AG09309 (cell line): ENCODE measurements around the gene RAVER2.

Experiments
- DNase-seq: peaks from one replicate; pipeline ENCODE4 v3.0.0-alpha.2; 2010; ENCODE audit warnings: low read depth
- H3K4me3 ChIP-seq: 2 replicates; pipeline ENCODE4 v1.5.1; 2011; ENCODE audit warnings: mild to moderate bottlenecking, low read depth, low read length, moderate library complexity; ENCODE audit not compliant: control insufficient read depth
- CTCF ChIP-seq: IDR thresholded peaks from 2 replicates; pipeline ENCODE4 v1.5.1; 2011; ENCODE audit warnings: mild to moderate bottlenecking, low read depth, low read length, inconsistent platforms; ENCODE audit not compliant: insufficient read depth, control insufficient read depth; ENCODE audit errors: missing control alignments

Gene RAVER2

GRCh38 chr1:64826991-64827390 is 82.1 kb downstream of the RAVER2 start:
- no peak for TF ChIP-seq CTCF
- peak; percentile 13 for DNase-seq
- H3K4me3 ChIP-seq: no peak overlapping the region

GRCh38 chr1:64828829-64829228 is 84.0 kb downstream of the RAVER2 start:
- no peak overlapping the region for H3K4me3 ChIP-seq
- no peak for DNase-seq
- TF ChIP-seq CTCF: no peak

- DNase-seq: no peak
- TF ChIP-seq CTCF: no peak
Measured at GRCh38 chr1:64829411-64830029, 84.6 kb downstream of the RAVER2 start.

GRCh38 chr1:64830030-64830651 is 85.3 kb downstream of the RAVER2 start:
- TF ChIP-seq CTCF: no peak
- DNase-seq: no peak
- H3K4me3 ChIP-seq: no peak overlapping the region

More at GRCh38 chr1:64829411-64830029, 84.6 kb downstream of the RAVER2 start:
- no peak overlapping the region for H3K4me3 ChIP-seq

DNA sequence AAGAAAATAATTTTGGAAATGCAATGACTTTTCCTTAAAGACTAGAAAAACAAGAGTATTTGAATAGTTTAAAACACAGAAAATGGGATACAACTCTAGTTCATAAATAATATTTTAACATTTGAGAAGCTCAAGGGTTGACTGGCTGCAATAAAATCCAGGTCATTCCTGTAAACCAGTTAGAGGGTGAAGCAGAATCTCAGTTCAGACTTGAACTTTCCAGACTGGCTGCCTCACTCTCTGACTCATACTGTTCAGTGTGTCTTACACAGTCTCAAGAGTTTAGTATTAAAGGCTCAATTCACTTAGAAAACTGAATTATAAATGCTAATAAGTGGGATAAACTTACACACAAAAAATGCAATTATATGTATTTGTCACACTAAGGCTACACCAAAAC is 89.9 kb downstream of the RAVER2 start:
- DNase-seq: peak; percentile 44
- H3K4me3 ChIP-seq: no peak overlapping the region
- TF ChIP-seq CTCF: no peak

DNA sequence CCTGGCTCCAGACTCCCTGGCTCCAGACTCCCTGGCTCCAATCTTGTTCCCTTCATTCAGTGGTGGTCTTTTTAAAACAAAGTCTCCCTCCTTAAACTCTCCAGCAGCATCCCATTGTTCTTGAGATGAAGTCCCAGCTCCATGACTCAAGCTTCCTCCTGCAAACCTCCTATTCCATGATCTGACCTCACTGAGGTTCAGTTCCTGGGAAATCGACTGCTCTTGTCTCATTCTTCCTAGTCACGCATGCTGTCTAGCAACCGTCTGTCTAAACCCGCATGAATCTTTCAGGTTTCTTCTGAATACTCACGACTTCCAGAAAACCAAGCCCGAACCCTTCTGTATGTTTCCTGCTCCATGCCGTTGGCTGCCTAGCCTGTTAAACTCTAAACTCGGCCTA is 91.9 kb downstream of the RAVER2 start:
- no peak for TF ChIP-seq CTCF
- no peak for DNase-seq
- no peak overlapping the region for H3K4me3 ChIP-seq

GRCh38 chr1:64838486-64838885 is 93.6 kb downstream of the RAVER2 start:
- TF ChIP-seq CTCF: no peak
- no peak overlapping the region for H3K4me3 ChIP-seq
- DNase-seq: no peak
